Measurements from ENCODE around the gene HCRTR2.

The HCRTR2 gene

GRCh38 chr6:55281215-55281614, 106.9 kb downstream of the HCRTR2 start:
- no peak for ATAC-seq
- TF ChIP-seq CREB5 (CRISPR knock-in tag; IDR thresholded peaks at IDR 0.05; ENCODE audit: low read depth): no peak
- TF ChIP-seq POU6F1 (CRISPR knock-in tag; IDR thresholded peaks at IDR 0.05; ENCODE audit: borderline replicate concordance, low read depth): no peak
- TF ChIP-seq PPARA (CRISPR knock-in tag; IDR thresholded peaks at IDR 0.05; ENCODE audit: borderline replicate concordance): no peak
- TF ChIP-seq ZNF8 (CRISPR knock-in tag; IDR thresholded peaks at IDR 0.05): no peak
- TF ChIP-seq CSDC2 (CRISPR knock-in tag; IDR thresholded peaks at IDR 0.05): no peak
- TF ChIP-seq TCF4 (CRISPR knock-in tag; IDR thresholded peaks at IDR 0.05; ENCODE audit: borderline replicate concordance): no peak
- no peak for TF ChIP-seq PATZ1 (CRISPR knock-in tag; IDR thresholded peaks at IDR 0.05; ENCODE audit: borderline replicate concordance)
- TF ChIP-seq ARNTL (CRISPR knock-in tag; IDR thresholded peaks at IDR 0.05; ENCODE audit: borderline replicate concordance, low read depth): no peak
- TF ChIP-seq ZNF565 (CRISPR knock-in tag; conservative IDR thresholded peaks at IDR 0.05; ENCODE audit: low read depth): no peak
- TF ChIP-seq SNAI2 (CRISPR knock-in tag; IDR thresholded peaks at IDR 0.05): no peak

GRCh38 chr6:55282115-55282514, 107.8 kb downstream of the HCRTR2 start:
- ATAC-seq: no peak
- no peak for TF ChIP-seq TSHZ2 (CRISPR knock-in tag; IDR thresholded peaks at IDR 0.05)
- TF ChIP-seq ARNTL (CRISPR knock-in tag; IDR thresholded peaks at IDR 0.05; ENCODE audit: borderline replicate concordance, low read depth): no peak
- no peak for TF ChIP-seq SNAI2 (CRISPR knock-in tag; IDR thresholded peaks at IDR 0.05)
- no peak for TF ChIP-seq BACH2 (CRISPR knock-in tag; IDR thresholded peaks at IDR 0.05; ENCODE audit: borderline replicate concordance)
- no peak for TF ChIP-seq ZC3H10 (CRISPR knock-in tag; IDR thresholded peaks at IDR 0.05)
- no peak for TF ChIP-seq POU6F1 (CRISPR knock-in tag; IDR thresholded peaks at IDR 0.05; ENCODE audit: borderline replicate concordance, low read depth)
- no peak for TF ChIP-seq ISL1 (CRISPR knock-in tag; IDR thresholded peaks at IDR 0.05)
- no peak for TF ChIP-seq RARB (CRISPR knock-in tag; IDR thresholded peaks at IDR 0.05)
- TF ChIP-seq ZNF565 (CRISPR knock-in tag; conservative IDR thresholded peaks at IDR 0.05; ENCODE audit: low read depth): no peak
- TF ChIP-seq PATZ1 (CRISPR knock-in tag; IDR thresholded peaks at IDR 0.05; ENCODE audit: borderline replicate concordance): no peak
- TF ChIP-seq ZFP3 (CRISPR knock-in tag; IDR thresholded peaks at IDR 0.05): no peak
- no peak for TF ChIP-seq TOX (CRISPR knock-in tag; IDR thresholded peaks at IDR 0.05; ENCODE audit: borderline replicate concordance)
- TF ChIP-seq CSRNP3 (CRISPR knock-in tag; IDR thresholded peaks at IDR 0.05): no peak
- no peak for TF ChIP-seq TCF4 (CRISPR knock-in tag; IDR thresholded peaks at IDR 0.05; ENCODE audit: borderline replicate concordance)
- no peak for TF ChIP-seq ZNF8 (CRISPR knock-in tag; IDR thresholded peaks at IDR 0.05)
